Endometrial microvascular endothelial cells (primary cell): ENCODE results near the gene PARD6G. TPM values are rescaled to one million over a fixed set of nuclear protein-coding genes. Genes with fewer than 3 reads are reported as not detected.

Experiments
- in situ Hi-C: cut with HindIII; loops from 2 replicates; pipeline ENCODE4 v1.10.0; 2017; ENCODE audit warnings: low sequenced_read_pairs, low pct_unique_long_range_greater_than_20kb; ENCODE audit errors: inconsistent ontology term
- total RNA-seq: library from RNA; depleted of rRNA; stranded (reverse); fragments of >200 nt; gene quantifications from one replicate; pipeline ENCODE4 v1.2.3, GENCODE V29; 2015; ENCODE audit errors: inconsistent ontology term

PARD6G gene
- total RNA-seq, 1 donor from 2014 or later: not detected

DNA sequence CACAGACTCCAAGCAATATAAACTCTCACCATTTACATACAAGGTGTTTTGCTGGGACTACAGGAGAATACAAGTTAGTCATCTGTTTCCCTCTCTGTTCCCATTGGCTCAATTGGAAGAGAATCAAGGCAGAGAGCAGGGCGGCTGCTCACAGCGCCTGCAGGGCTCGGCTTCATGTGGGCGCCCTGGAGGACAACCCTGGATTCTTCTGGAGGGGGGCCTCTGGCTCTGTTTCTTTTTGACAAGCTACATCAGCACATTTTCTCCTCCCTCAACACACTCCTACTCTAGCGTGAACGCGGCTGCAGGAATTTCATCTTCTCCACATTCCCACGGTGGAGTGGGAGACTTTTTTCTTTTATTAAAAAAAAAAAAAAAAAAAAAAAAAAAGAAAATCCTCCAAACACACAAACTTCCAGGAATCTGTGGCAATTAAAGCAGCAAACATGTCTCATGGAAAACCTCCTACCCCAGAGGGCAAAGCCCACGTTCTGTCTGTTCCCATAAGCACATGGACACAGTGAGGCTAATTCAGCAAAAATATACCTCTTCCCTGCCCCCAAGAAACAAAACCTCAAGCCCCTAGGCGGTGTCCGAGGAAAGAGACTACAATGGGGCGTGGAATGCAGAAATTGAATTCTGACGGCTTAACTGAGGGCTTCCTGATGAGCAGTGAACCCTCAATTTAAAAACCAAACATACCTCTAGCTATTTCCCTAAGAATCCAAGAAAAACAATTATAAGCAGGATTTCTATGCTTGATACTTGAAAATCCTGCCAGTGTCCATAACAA is 50.6 kb downstream of the PARD6G start:
- in situ Hi-C loops: no loop called here

DNA sequence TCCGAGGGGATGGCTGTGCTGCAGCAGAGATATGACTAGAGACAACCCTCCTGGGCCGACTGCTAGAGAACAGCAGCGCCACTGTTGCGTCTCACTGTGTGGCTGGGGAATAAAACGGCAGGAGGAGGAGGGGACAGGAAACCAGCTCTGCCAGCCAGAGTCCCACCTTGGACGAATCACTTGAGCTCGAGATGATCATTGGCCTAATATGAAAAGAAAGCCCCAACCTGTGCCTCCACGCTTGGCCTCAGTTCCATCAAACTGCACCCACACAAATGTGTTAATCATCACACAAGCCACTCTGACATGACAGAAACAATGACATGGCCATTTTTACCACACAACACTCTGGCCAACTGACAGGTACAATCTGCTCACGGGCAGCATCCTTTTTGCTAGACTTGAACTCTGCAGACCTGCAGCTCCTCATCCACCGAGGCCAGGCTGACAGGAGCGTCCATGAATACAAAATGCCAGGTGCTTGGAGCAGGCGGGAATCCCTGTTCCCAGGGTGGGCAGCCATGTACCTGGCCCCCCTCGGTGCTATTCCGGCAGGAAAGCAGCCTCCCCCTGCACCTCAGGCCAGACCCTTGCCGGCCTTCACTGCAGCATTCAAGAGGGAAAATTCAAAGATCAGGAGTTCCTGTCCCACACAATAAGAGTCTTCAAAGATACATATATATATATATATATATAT is 52.3 kb downstream of the PARD6G start:
- in situ Hi-C loops: no loop called here

DNA sequence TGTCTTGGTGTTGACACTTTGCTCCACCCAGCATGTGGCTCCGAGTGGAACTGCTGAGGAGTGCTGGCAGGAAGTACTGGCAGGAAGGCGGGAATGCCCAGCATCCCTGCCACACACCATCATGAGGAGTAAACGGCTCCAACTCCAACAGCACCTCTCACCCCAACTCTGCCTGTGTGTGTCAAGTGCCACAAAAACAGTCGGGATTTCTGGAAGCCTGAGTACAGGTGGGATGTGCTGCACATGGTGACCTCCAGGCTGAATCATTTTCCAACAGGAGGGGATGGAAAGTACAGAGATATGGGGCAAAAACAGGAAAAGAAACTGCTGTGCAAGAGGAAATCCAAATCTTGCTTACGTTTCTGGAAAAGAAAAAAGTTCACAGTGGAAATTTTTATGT is 53.6 kb downstream of the PARD6G start:
- in situ Hi-C loops: no loop called here

DNA sequence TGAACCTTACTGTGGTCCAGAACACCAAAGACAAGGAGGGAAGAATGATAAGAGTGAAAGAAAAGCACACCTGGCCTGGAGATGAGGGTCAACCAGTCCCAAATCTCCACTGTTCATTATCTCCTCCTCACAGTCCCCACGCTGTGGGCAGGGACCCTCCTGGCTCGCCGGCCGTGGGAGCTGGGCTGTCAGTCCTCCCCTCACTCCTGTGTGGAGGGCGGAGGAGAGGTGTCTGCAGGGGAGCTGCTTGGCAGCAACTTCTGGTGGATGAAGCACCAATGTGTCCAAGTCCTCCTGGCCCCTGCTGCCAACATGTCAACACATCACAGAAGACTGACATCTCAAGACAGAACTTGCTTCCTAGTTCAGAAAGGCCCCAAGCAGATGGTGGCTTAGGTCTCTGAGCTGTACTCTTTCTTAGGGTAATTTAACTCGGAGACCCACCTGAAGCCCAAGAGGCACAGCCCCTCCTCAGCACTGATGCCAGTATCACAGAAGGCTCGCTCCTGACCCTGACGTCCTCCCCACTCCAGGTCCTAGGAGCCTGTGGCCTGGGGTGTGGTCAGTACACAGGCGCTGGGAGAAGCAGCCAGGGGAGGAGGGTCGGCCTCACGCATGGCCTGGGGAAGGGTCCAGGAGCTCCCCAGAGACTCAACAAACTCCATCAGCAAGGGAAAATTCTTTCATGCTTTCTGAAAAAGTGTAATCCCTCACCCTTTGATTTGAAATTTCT is 54.5 kb downstream of the PARD6G start:
- in situ Hi-C loops: no loop called here

GRCh38 chr18:80191907-80192652 is 55.2 kb downstream of the PARD6G start:
- in situ Hi-C loops: no loop called here

DNA sequence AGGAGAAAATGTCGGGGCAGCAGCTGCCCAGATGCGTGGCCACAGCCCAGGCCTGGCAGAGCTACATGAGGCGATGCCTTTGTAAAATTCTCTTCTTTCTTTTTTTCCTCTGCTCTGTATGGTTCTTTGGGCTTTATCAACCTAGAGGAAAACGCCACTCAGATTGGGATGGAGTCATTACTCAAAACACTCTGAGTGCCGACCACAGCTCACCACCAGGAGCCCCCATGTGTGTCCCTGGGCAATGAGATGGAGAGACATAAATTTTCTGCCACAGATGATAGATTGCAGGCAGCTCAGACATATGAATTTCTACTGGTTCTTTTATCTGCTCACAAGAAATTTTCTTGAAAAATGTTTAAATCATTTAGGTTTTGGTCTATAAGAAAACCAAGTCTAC is 56.0 kb downstream of the PARD6G start:
- in situ Hi-C loops: no loop called here

DNA sequence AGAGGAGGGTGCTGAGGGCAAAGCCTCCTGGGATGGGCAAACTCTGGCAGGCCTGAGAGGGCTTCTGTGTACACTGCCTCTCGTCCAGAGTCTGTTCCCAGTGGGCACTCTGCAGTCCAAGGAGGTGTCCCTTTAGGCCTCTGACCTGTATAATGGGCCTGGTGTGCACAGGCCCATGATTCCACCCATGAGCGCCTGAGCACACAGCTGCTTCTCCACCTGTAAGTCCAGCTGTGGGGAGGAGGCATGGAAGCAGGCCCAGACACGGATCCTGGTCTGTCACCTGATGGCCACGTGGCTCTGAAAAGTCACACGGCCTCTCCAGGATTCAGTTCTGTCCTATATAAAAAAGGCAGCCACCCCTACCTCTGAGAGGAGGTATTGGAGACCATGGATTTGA is 57.0 kb downstream of the PARD6G start:
- in situ Hi-C loops: no loop called here

DNA sequence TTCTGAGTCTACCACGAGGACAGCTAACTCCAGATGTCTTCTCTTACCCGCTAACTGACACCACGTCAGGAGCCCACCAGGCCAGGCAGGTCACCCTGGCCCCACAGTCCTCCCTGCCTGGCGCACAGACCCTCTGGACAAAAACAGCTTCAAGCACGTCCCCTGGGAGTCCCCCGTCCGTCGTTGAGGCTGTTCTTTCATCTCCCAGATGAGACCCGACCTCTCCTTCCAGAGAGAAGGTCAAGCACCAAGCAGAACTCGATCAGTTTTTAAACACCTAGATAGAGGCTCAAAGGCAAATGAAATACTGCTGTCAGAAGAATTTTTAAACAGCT is 57.8 kb downstream of the PARD6G start:
- in situ Hi-C loops: no loop called here

DNA sequence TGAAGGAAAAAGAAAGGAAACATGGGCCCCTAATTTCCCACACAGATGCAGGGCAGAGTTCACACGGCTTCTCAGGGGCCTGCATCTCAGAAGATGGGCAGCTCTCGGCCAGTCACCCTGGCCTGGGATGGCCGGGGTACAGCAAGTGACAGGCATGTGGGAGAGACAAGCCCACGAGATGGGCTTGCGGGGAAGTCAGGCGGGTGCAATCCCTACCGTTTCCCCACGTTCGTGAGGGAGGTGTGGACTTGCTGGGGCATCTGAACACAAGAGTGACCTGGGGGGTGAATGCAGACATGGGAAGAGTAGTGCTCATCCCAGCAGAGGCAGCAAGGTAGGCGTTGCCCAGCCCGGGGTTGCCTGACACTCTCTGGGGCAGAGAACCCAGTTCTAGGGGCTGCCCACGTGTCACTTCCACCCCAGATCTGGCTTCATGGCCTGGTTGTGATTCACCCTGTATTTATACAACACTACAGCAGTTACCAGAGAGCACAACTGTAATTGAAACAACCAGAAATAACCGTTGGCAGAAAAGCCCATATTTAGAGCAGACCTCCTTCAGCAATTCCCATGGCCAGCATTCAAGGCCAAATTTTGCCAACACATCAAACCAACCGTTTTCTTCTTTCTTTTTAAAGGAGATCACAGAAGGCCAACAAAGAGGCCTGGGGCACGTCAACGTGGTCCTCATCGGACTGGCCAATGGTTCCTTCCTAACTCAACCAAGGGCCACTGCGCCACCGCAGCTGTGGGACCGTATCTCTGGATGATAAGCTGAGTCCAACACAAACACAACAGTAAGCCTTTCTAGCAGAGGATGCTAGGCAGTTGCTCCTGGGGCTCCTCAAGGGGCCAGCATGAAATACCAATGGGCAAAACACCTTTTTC is 58.4 kb downstream of the PARD6G start:
- in situ Hi-C loops: no loop called here

DNA sequence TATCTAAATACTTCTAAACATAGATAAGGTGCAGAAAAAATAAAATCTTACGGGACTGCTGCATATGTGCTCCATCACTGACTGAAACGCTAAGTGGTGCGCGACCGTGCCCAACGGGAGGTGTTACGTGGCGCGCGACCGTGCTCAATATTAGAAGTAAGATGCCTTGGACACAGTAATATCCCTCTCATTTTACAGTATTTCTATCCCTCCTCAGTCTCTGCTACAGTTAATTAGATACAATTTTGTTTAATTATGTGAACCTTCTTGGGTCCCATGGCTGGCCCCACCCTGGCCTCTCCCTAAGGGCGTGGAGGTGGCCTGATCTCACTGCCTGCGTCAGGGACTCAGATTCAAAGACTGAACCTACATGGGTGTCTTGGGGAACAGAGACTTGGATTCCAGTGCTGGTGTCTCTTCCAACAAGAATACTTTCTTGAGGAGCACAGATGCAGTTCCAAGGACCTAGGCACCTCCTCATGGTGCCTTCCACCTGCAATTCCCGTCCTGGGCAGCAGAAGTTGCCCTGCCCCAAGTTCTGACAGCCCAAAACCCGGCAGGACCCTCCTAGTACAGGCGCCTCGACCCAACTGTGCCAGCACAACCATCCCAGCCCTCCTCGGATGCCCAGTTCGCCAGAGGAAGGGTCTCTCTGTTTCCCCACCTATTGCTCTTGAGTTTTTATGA is 59.2 kb downstream of the PARD6G start:
- in situ Hi-C loops: no loop called here

- in situ Hi-C loops: no loop called here
Measured at GRCh38 chr18:80185545-80185944, 61.8 kb downstream of the PARD6G start.

- in situ Hi-C loops: no loop called here
Measured at GRCh38 chr18:80184243-80184772, 63.0 kb downstream of the PARD6G start.

DNA sequence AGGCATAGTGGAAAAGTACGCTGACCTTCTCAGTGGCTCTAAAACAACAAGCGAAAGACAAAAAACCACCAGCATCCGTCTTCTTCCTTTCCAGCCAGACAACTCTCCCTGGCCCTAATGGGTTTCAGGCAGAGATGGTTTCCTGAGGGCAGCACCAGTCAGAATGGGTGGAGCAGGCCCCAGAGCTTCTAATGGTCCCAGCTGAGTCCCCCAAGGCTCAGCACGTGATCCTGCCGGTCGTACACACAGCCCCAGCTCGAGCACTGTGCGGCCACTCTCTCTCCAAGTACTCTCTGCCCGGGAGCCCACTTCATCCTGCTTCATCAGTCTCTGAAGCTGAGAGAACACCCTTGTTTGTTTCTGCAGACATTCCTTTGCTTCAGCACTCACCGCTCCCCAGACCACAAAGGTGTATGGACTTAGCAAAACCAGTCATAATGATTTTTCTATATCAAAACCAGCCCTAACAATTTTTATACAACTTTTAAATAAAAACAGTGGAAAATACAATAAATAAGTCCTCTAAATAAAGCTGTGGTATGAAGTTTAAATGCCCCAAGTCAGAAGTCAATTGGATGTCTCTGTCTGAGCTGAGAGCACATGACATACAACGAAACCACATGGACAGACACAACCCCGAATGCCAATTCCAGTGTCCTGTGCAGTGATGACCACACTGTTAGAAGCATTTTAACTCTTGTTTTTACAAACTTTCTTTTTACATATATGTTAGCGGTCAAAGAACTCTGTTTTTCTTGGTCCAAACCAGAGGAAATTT is 63.9 kb downstream of the PARD6G start:
- in situ Hi-C loops: no loop called here

GRCh38 chr18:80182855-80183254 is 64.5 kb downstream of the PARD6G start:
- in situ Hi-C loops: no loop called here

- in situ Hi-C loops: no loop called here
Measured at GRCh38 chr18:80181642-80182461, 65.5 kb downstream of the PARD6G start.
